ENCODE measurements around the gene GPRC5A. TPM values are rescaled to one million over a fixed set of nuclear protein-coding genes. Genes with fewer than 3 reads are reported as not detected.

GPRC5A gene
- total and polyA plus RNA-seq, 2 of the 8 experiments (the other 6 are each of a cell fraction or from before 2014, with no cell fraction given), result 1.0 to 1.4 TPM

GRCh38 chr12:12871587-12872138 is 19.7 kb upstream of the GPRC5A start:
- TF ChIP-seq ASH2L (IDR thresholded peaks at IDR 0.05; ENCODE audit: low read length) (no peak), POLR2AphosphoS5 (IDR thresholded peaks at IDR 0.05; ENCODE audit: low read depth, low read length) (no peak), EP300 (IDR thresholded peaks at IDR 0.05; ENCODE audit: borderline replicate concordance in 1 of 2, low read depth in 2 of 2, low read length in 2 of 2) (no peak), CBX8 (IDR thresholded peaks at IDR 0.05; ENCODE audit: borderline replicate concordance, low read depth, low read length) (no peak), EGR1 (IDR thresholded peaks at IDR 0.05; ENCODE audit: borderline replicate concordance, low read depth, low read length) (no peak)
- Histone ChIP-seq H3K27ac (ENCODE audit: low read depth, low read length) (no peak overlapping the region), H3K9me3 (ENCODE audit: insufficient read depth in 2 of 2, low read depth in 1 of 2, low read length in 1 of 2) (no peaks in the 10 kb centered on the region), H3K4ac (replicated peaks; ENCODE audit: insufficient read length, low read depth, low read length) (no peak overlapping the region), H4K91ac (replicated peaks; ENCODE audit: insufficient read length, low read length) (no peak overlapping the region), H3K23ac (ENCODE audit: insufficient read length) (no peak overlapping the region), H2BK20ac (ENCODE audit: low read length) (no peak overlapping the region), H2BK15ac (ENCODE audit: low read length) (no peak overlapping the region), H3K9ac (replicated peaks in 1 of 4; ENCODE audit: extremely low read depth in 1 of 4, low read depth in 3 of 4, low read length in 3 of 4) (no peak overlapping the region), H3K4me2 (ENCODE audit: insufficient read depth in 1 of 2, low read depth in 2 of 2, low read length in 2 of 2) (0 out of 4 replicates have a peak overlapping the region, but pooled peaks of 1 of the 2 experiments have one; percentile 19), H3K79me2 (ENCODE audit: control insufficient read depth in 1 of 2, insufficient read depth in 2 of 2, low read length in 2 of 2) (no peaks in the 10 kb centered on the region), H3K79me1 (ENCODE audit: low read depth, low read length) (no peaks in the 10 kb centered on the region), H2BK5ac (ENCODE audit: low read depth, low read length) (no peak overlapping the region), H3K23me2 (ENCODE audit: low read depth, low read length) (no peaks in the 10 kb centered on the region; the same call in 1 of the 2 replicates), H4K8ac (ENCODE audit: extremely low read depth, insufficient read depth, low read length) (no peak overlapping the region), H3K14ac (ENCODE audit: insufficient read length) (no peak overlapping the region), H2BK120ac (replicated peaks; ENCODE audit: low read depth, low read length) (no peak overlapping the region), H3K4me1 (replicated peaks in 1 of 4; ENCODE audit: control insufficient read depth in 3 of 4, insufficient read depth in 4 of 4, low read length in 3 of 4) (peaks cover 5 to 10% (median 10%) of the 10 kb centered on the region in 4 experiments; a peak in 6 of 7 replicates), H4K5ac (ENCODE audit: insufficient read length, low read depth, low read length) (no peak overlapping the region), H2AFZ (ENCODE audit: low read length) (no peak overlapping the region), H3K36me3 (ENCODE audit: control insufficient read depth in 2 of 4, insufficient read depth in 4 of 4, low read length in 3 of 4) (peaks cover 0 to 2% (median 0%) of the 10 kb centered on the region in 4 experiments; a peak in 2 of 8 replicates), H3K27me3 (replicated peaks in 1 of 4; ENCODE audit: control insufficient read depth in 3 of 4, extremely low read depth in 1 of 4, insufficient read depth in 3 of 4, low read length in 3 of 4) (no peaks in the 10 kb centered on the region), H3K56ac (replicated peaks; ENCODE audit: insufficient read length, low read depth, low read length) (no peak overlapping the region), H2BK12ac (ENCODE audit: low read depth, low read length) (0 out of 2 replicates have a peak overlapping the region, but pooled peaks have one; percentile 75), H3K4me3 (ENCODE audit: extremely low read depth in 1 of 4, insufficient read depth in 2 of 4, low read depth in 3 of 4, low read length in 4 of 4) (no peak overlapping the region), H2AK5ac (ENCODE audit: low read depth, low read length) (no peak overlapping the region), H4K20me1 (replicated peaks in 1 of 2; ENCODE audit: control insufficient read depth in 1 of 2, insufficient read depth in 2 of 2, low read length in 2 of 2) (no peaks in the 10 kb centered on the region), H3K18ac (ENCODE audit: extremely low read depth, low read length) (no peak overlapping the region)
- POLR2A ChIA-PET (ENCODE audit: partially characterized antibody), result no interaction called here
- DNase-seq (ENCODE audit: low read depth in 1 of 2, low spot score in 2 of 2) (no peak), FAIRE-seq (no peak)
- 87% methylated on average over 6 of the region's 6 CpGs; no CpG with 5 or more reads in 1 of the 2 experiments for WGBS, 2 experiments (ENCODE audit: extremely low coverage in 1 of 2, insufficient coverage in 1 of 2, insufficient read length in 1 of 2, insufficient replicate concordance in 2 of 2, low coverage in 1 of 2, low lambda C conversion rate in 2 of 2, missing lambda C conversion rate in 1 of 2)
- CTCF ChIA-PET (ENCODE audit: partially characterized antibody), result interaction anchor here (0.6 to 2.0 kb wide), 4 partner anchors 9 to 90 kb away, joined by 3 to 6 read pairs (median 4); no protein-coding TSS in a partner anchor
